H1 (cell line): Measurements from ENCODE around the gene SOX6. TPM values are rescaled to one million over a fixed set of nuclear protein-coding genes. Genes with fewer than 3 reads are reported as not detected.

ENCODE experiments used
- GABPA ChIP-seq: IDR thresholded peaks from 2 replicates; pipeline ENCODE4 v1.6.1; 2011; ENCODE audit warnings: mild to moderate bottlenecking, low read length, moderate library complexity, borderline replicate concordance; ENCODE audit not compliant: insufficient read depth
- HDAC2 ChIP-seq, 2 experiments: fragments of 300-600 bp in 1 of 2; sonication (generic) in 1 of 2; IDR thresholded peaks; 2 replicates each; pipeline ENCODE4 v1.6.1; 2011 to 2012; ENCODE audit warnings: low read depth in 2 of 2, low read length in 2 of 2, mild to moderate bottlenecking in 2 of 2, moderate library complexity in 2 of 2, borderline replicate concordance in 1 of 2, inconsistent platforms in 1 of 2
- SP4 ChIP-seq: IDR thresholded peaks from 2 replicates; pipeline ENCODE4 v1.6.1; 2012; ENCODE audit warnings: low read length, inconsistent platforms
- TBP ChIP-seq: IDR thresholded peaks from 2 replicates; pipeline ENCODE4 v1.6.1; 2011; ENCODE audit warnings: low read depth, low read length, improper control_type of control experiment
- polyA plus RNA-seq, 7 experiments: library from polyadenylated mRNA; depleted of rRNA in 3 of 7; stranded (reverse) in 5 of 7; unstranded in 2 of 7; fragments of >200 nt in 5 of 7; fragments of 200-250 nt in 2 of 7; gene quantifications; 1 replicate in 5 of 7; 2 replicates in 1 of 7; 4 replicates in 1 of 7; pipeline versions ENCODE4 v1.2.1 to v1.2.3, GENCODE V29; 2011 to 2013; ENCODE audit warnings: missing spikeins in 2 of 7, mixed read lengths in 2 of 7
- total RNA-seq: library from RNA; stranded (reverse); fragmentation: NEBNext Ultra II Directional; extraction: Animal tissue kit (Norgen Biotek cat#: 25700); gene quantifications from 2 replicates; pipeline ENCODE4 v1.2.1, GENCODE V29; 2021
- TF ChIP-seq, protein P1 (sequence below): IDR thresholded peaks from 2 replicates; pipeline ENCODE4 v1.6.1; 2011; ENCODE audit warnings: low read depth, mild to moderate bottlenecking, low read length; ENCODE audit not compliant: insufficient read depth

SOX6 gene
- total and polyA plus RNA-seq, 2 of the 8 experiments (the other 6 are each of a cell fraction or from before 2014, with no cell fraction given): 0.09 TPM; not detected in 1

- TF ChIP-seq SP4: no peak
- TF ChIP-seq, protein P1, sequence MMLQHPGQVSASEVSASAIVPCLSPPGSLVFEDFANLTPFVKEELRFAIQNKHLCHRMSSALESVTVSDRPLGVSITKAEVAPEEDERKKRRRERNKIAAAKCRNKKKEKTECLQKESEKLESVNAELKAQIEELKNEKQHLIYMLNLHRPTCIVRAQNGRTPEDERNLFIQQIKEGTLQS: no peak
- TF ChIP-seq GABPA: no peak
- TF ChIP-seq TBP: no peak
- no peak for TF ChIP-seq HDAC2 (IDR thresholded peaks at IDR 0.05; ENCODE audit: borderline replicate concordance in 1 of 2, low read depth in 2 of 2, low read length in 2 of 2)
These were observed 24.7 kb upstream of the SOX6 start (continued) for GRCh38 chr11:16380941-16381568.
